Panc1 (cell line): ENCODE results near the gene TEKT3.

Experiments used
- POLR2AphosphoS5 ChIP-seq: IDR thresholded peaks from 2 replicates; pipeline ENCODE4 v1.6.1; 2012; ENCODE audit warnings: mild to moderate bottlenecking, low read depth, low read length, moderate library complexity
- SIN3A ChIP-seq: IDR thresholded peaks from 2 replicates; pipeline ENCODE4 v1.6.1; 2012; ENCODE audit warnings: low read depth, mild to moderate bottlenecking, low read length, moderate library complexity, borderline replicate concordance; ENCODE audit not compliant: insufficient read depth
- TCF7L2 ChIP-seq: IDR thresholded peaks from 2 replicates; pipeline ENCODE4 v1.6.1; 2011; ENCODE audit warnings: mild to moderate bottlenecking, low read depth, low read length, inconsistent platforms
- TF ChIP-seq, protein P1 (sequence below): fragments of 450-650 bp; IDR thresholded peaks from 2 replicates; pipeline ENCODE4 v1.5.1; 2017; ENCODE audit warnings: mild to moderate bottlenecking
- TF ChIP-seq, protein P2 (sequence below), 2 experiments: IDR thresholded peaks; 2 replicates each; pipeline ENCODE4 v1.6.1; 2011 to 2012; ENCODE audit warnings: low read depth in 2 of 2, control low read depth in 1 of 2, low read length in 1 of 2, mild to moderate bottlenecking in 1 of 2, moderate library complexity in 1 of 2; ENCODE audit not compliant: insufficient read depth in 1 of 2

DNA sequence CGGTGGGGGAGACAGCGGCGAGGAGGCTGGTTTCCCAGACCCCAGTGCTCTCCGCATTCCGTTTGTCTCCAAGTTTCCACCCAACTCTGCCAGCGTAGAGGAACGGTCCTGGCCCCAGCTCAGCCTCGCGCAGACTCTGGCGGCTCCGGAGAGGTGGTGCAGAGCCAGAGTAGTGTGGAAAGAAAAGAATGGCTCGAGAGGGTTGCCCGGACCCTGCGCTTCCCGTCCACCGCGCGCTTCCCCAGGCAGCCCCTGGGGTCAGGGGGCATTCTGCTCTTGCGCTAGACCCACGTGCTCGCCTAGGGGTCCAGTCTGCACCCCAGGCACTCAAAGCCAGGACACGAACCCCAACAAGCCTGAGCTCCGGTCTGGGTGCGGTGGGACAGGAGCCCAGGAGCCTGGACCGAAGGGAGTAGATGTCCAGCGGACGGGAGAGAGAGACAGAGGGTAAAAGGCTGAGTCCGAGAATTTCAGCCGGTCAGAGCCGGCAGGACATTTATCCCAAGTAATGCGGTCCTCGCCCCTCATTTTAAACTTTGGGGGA, 80.1 kb downstream of the TEKT3 start:
- TF ChIP-seq, protein P1, sequence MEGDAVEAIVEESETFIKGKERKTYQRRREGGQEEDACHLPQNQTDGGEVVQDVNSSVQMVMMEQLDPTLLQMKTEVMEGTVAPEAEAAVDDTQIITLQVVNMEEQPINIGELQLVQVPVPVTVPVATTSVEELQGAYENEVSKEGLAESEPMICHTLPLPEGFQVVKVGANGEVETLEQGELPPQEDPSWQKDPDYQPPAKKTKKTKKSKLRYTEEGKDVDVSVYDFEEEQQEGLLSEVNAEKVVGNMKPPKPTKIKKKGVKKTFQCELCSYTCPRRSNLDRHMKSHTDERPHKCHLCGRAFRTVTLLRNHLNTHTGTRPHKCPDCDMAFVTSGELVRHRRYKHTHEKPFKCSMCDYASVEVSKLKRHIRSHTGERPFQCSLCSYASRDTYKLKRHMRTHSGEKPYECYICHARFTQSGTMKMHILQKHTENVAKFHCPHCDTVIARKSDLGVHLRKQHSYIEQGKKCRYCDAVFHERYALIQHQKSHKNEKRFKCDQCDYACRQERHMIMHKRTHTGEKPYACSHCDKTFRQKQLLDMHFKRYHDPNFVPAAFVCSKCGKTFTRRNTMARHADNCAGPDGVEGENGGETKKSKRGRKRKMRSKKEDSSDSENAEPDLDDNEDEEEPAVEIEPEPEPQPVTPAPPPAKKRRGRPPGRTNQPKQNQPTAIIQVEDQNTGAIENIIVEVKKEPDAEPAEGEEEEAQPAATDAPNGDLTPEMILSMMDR: no peak
- TF ChIP-seq POLR2AphosphoS5 (no peak), SIN3A (no peak), TCF7L2 (no peak)
- TF ChIP-seq, protein P2, sequence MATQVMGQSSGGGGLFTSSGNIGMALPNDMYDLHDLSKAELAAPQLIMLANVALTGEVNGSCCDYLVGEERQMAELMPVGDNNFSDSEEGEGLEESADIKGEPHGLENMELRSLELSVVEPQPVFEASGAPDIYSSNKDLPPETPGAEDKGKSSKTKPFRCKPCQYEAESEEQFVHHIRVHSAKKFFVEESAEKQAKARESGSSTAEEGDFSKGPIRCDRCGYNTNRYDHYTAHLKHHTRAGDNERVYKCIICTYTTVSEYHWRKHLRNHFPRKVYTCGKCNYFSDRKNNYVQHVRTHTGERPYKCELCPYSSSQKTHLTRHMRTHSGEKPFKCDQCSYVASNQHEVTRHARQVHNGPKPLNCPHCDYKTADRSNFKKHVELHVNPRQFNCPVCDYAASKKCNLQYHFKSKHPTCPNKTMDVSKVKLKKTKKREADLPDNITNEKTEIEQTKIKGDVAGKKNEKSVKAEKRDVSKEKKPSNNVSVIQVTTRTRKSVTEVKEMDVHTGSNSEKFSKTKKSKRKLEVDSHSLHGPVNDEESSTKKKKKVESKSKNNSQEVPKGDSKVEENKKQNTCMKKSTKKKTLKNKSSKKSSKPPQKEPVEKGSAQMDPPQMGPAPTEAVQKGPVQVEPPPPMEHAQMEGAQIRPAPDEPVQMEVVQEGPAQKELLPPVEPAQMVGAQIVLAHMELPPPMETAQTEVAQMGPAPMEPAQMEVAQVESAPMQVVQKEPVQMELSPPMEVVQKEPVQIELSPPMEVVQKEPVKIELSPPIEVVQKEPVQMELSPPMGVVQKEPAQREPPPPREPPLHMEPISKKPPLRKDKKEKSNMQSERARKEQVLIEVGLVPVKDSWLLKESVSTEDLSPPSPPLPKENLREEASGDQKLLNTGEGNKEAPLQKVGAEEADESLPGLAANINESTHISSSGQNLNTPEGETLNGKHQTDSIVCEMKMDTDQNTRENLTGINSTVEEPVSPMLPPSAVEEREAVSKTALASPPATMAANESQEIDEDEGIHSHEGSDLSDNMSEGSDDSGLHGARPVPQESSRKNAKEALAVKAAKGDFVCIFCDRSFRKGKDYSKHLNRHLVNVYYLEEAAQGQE (IDR thresholded peaks at IDR 0.05; ENCODE audit: insufficient read depth in 1 of 2, low read depth in 2 of 2, low read length in 1 of 2): no peak
